ENCODE data around the gene CYBC1.

Gene CYBC1

GRCh38 chr17:82414548-82415281 is 35.8 kb downstream of the CYBC1 start (continued):
- no peak for TF ChIP-seq TSHZ1 (tag by site-specific recombination; IDR thresholded peaks at IDR 0.05; ENCODE audit: borderline replicate concordance)
- no peak for TF ChIP-seq ZNF148 (tag by site-specific recombination; IDR thresholded peaks at IDR 0.05; ENCODE audit: borderline replicate concordance)
- TF ChIP-seq ZNF184 (tag by site-specific recombination; IDR thresholded peaks at IDR 0.05), result no peak
- TF ChIP-seq ZNF791 (tag by site-specific recombination; IDR thresholded peaks at IDR 0.05), result no peak
- no peak for TF ChIP-seq ZNF398 (tag by site-specific recombination; IDR thresholded peaks at IDR 0.05)
- no peak for TF ChIP-seq ZNF548 (tag by site-specific recombination; IDR thresholded peaks at IDR 0.05)
- no peak for TF ChIP-seq ZNF701 (tag by site-specific recombination; IDR thresholded peaks at IDR 0.05)
- TF ChIP-seq ZNF664 (tag by site-specific recombination; IDR thresholded peaks at IDR 0.05), result no peak
- TF ChIP-seq BCL11A (tag by site-specific recombination; IDR thresholded peaks at IDR 0.05; ENCODE audit: low read depth), result peak; percentile 62; the same call in 1 of the 2 replicates
- TF ChIP-seq ZNF639 (tag by site-specific recombination; IDR thresholded peaks at IDR 0.05), result 0 out of 2 replicates have a peak, but pooled peaks have one; percentile 36
- TF ChIP-seq ZNF362 (tag by site-specific recombination; IDR thresholded peaks at IDR 0.05), result no peak
- TF ChIP-seq ZNF274 (IDR thresholded peaks at IDR 0.05; ENCODE audit: low read length), result no peak
- no peak for TF ChIP-seq ZNF274 (tag by site-specific recombination; IDR thresholded peaks at IDR 0.05; ENCODE audit: borderline replicate concordance)
- TF ChIP-seq ZNF121 (tag by site-specific recombination; IDR thresholded peaks at IDR 0.05), result no peak
- TF ChIP-seq ZNF501 (tag by site-specific recombination; IDR thresholded peaks at IDR 0.05), result no peak
- TF ChIP-seq ZNF830 (tag by site-specific recombination; IDR thresholded peaks at IDR 0.05; ENCODE audit: low read depth), result no peak
- 0 out of 2 replicates have a peak, but pooled peaks have one; percentile 35 for TF ChIP-seq ZNF610 (tag by site-specific recombination; IDR thresholded peaks at IDR 0.05; ENCODE audit: borderline replicate concordance)
- no peak for TF ChIP-seq WT1 (tag by site-specific recombination; IDR thresholded peaks at IDR 0.05)
- no peak for TF ChIP-seq ZNF292 (tag by site-specific recombination; IDR thresholded peaks at IDR 0.05; ENCODE audit: borderline replicate concordance, low read depth)
- TF ChIP-seq ZNF37A (tag by site-specific recombination; IDR thresholded peaks at IDR 0.05), result no peak
- TF ChIP-seq ZNF10 (tag by site-specific recombination; IDR thresholded peaks at IDR 0.05), result no peak
- TF ChIP-seq ZBTB21 (tag by site-specific recombination; IDR thresholded peaks at IDR 0.05), result no peak
- no peak for TF ChIP-seq ZNF626 (tag by site-specific recombination; IDR thresholded peaks at IDR 0.05)
- TF ChIP-seq ZNF544 (tag by site-specific recombination; IDR thresholded peaks at IDR 0.05), result no peak
- TF ChIP-seq KLF7 (tag by site-specific recombination; IDR thresholded peaks at IDR 0.05; ENCODE audit: borderline replicate concordance), result no peak
- no peak for TF ChIP-seq ZFP41 (tag by site-specific recombination; IDR thresholded peaks at IDR 0.05; ENCODE audit: borderline replicate concordance)
- TF ChIP-seq MYNN (tag by site-specific recombination; IDR thresholded peaks at IDR 0.05; ENCODE audit: borderline replicate concordance), result no peak
- peak; percentile 32; the same call in 1 of the 2 replicates for TF ChIP-seq KLF10 (tag by site-specific recombination; IDR thresholded peaks at IDR 0.05)
- no peak for TF ChIP-seq ZFP69B (tag by site-specific recombination; IDR thresholded peaks at IDR 0.05)
- no peak for TF ChIP-seq ZNF366 (tag by site-specific recombination; conservative IDR thresholded peaks at IDR 0.05)
- peak; percentile 36; the same call in 1 of the 2 replicates for TF ChIP-seq SP3 (tag by site-specific recombination; IDR thresholded peaks at IDR 0.05)
